Gastrocnemius medialis (tissue), 4 donors: Measurements from ENCODE around the gene HRH2.

Experiments used
- POLR2A ChIP-seq, 2 donors: fragments of 450-650 bp; IDR thresholded peaks; one replicate each; pipeline ENCODE4 v1.6.1; 2017; ENCODE audit warnings: antibody characterized with exemption in 2 of 2, mild to moderate bottlenecking in 2 of 2, moderate library complexity in 2 of 2
- TF ChIP-seq, protein P1 (sequence below), 5 experiments: fragments of 450-650 bp in 3 of 5; fragments of 200-600 bp in 2 of 5; sonication (generic) in 2 of 5; IDR thresholded peaks in 4 of 5; conservative IDR thresholded peaks in 1 of 5; 1 replicate in 4 of 5; 2 replicates in 1 of 5; pipeline ENCODE4 v1.5.1; 2016 to 2019; ENCODE audit warnings: antibody characterized with exemption in 5 of 5, mild to moderate bottlenecking in 3 of 5, moderate library complexity in 3 of 5

DNA sequence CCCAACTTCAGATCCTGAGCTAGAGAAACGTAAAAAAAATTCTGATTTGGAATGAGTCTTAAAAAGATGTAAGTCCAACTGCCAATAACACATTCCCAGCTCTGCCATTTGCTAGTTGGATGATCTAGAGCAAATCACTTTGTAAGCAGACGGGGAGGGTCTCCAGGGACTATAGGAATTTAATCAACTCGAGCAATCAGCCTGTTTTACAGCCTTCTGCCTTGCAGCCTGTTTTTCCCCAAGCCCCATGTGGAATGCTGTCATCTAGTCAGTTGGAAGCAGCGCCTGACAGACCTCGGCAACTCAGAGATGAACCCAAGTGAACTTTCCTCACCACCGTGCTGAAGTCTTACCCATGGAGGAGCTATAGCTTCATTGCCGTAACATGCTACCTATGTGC, 34.8 kb upstream of the HRH2 start:
- TF ChIP-seq, protein P1, sequence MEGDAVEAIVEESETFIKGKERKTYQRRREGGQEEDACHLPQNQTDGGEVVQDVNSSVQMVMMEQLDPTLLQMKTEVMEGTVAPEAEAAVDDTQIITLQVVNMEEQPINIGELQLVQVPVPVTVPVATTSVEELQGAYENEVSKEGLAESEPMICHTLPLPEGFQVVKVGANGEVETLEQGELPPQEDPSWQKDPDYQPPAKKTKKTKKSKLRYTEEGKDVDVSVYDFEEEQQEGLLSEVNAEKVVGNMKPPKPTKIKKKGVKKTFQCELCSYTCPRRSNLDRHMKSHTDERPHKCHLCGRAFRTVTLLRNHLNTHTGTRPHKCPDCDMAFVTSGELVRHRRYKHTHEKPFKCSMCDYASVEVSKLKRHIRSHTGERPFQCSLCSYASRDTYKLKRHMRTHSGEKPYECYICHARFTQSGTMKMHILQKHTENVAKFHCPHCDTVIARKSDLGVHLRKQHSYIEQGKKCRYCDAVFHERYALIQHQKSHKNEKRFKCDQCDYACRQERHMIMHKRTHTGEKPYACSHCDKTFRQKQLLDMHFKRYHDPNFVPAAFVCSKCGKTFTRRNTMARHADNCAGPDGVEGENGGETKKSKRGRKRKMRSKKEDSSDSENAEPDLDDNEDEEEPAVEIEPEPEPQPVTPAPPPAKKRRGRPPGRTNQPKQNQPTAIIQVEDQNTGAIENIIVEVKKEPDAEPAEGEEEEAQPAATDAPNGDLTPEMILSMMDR (IDR thresholded peaks at IDR 0.05 in 4 of 5, conservative IDR thresholded peaks at IDR 0.05 in 1 of 5): no peak
- no peak for TF ChIP-seq POLR2A (IDR thresholded peaks at IDR 0.05)
